Endothelial cell of umbilical vein (primary cell): ENCODE results near the gene CYP27C1. TPM values are rescaled to one million over a fixed set of nuclear protein-coding genes. Genes with fewer than 3 reads are reported as not detected.

Experiments used
- BruUV-seq: library from RNA; stranded (reverse); fragments of 400-500 nt; replicated peaks from 2 replicates; lab custom pipeline; 2021; lab: Mats Ljungman, UMichigan
- CTCF ChIA-PET: fragments of 300-600, 350-600 bp; sonication (Branson Sonifier 250); formaldehyde crosslinking; loops from one replicate; lab custom pipeline; 2021; ENCODE audit warnings: antibody characterized with exemption, inconsistent platforms; lab: Charles Lee
- POLR2A ChIA-PET: fragments of 300-600, 350-600 bp; sonication (Branson Sonifier 250); formaldehyde crosslinking; loops from one replicate; lab custom pipeline; 2021; ENCODE audit warnings: antibody characterized with exemption, inconsistent platforms; lab: Charles Lee
- DNase-seq: peaks from one replicate; pipeline ENCODE4 v3.0.0-alpha.2; 2011; ENCODE audit warnings: low read depth, low spot score
- FAIRE-seq: peaks from 2 replicates; lab custom pipeline; 2011; peaks lifted over from hg19 to GRCh38; lab: Jason Lieb, UNC
- H2AFZ ChIP-seq: 2 replicates; pipeline ENCODE4 v1.6.0; 2012; ENCODE audit warnings: low read depth, low read length, control low read depth, inconsistent platforms
- H3K27ac ChIP-seq: 2 replicates; pipeline ENCODE4 v1.5.1; 2011; ENCODE audit warnings: low read depth, mild to moderate bottlenecking, control low read depth, low read length, moderate library complexity; ENCODE audit not compliant: insufficient read depth
- H3K27me3 ChIP-seq, 2 experiments: 2 replicates each; pipeline versions ENCODE4 v1.6.0 to v1.6.1; 2011; ENCODE audit warnings: low read length in 2 of 2, mixed read lengths in 1 of 2; ENCODE audit not compliant: control insufficient read depth in 2 of 2, insufficient read depth in 2 of 2
- H3K36me3 ChIP-seq, 2 experiments: 2 replicates in 1 of 2; 3 replicates in 1 of 2; pipeline ENCODE4 v1.5.1; 2011; ENCODE audit warnings: low read length in 2 of 2, mild to moderate bottlenecking in 1 of 2, moderate library complexity in 1 of 2; ENCODE audit not compliant: control insufficient read depth in 2 of 2, insufficient read depth in 2 of 2; ENCODE audit errors: extremely low read depth in 1 of 2
- H3K4me1 ChIP-seq: 3 replicates; pipeline ENCODE4 v1.5.1; 2011; ENCODE audit warnings: mild to moderate bottlenecking, low read length; ENCODE audit not compliant: control insufficient read depth, insufficient read depth; ENCODE audit errors: extremely low read depth
- H3K4me2 ChIP-seq: 2 replicates; pipeline ENCODE4 v1.6.1; 2011; ENCODE audit warnings: low read length, control low read depth, mixed read lengths; ENCODE audit not compliant: insufficient read depth
- H3K4me3 ChIP-seq, 3 experiments: fragments of 200-600 bp in 1 of 3; sonication (generic), shearing (Covaris generic) in 1 of 3; replicated peaks in 1 of 3; 2 replicates each; pipeline ENCODE4 v1.5.1; 2011 to 2016; ENCODE audit warnings: control low read depth in 3 of 3, low read length in 3 of 3, mild to moderate bottlenecking in 2 of 3, inconsistent platforms in 1 of 3, low read depth in 1 of 3, moderate library complexity in 1 of 3; ENCODE audit not compliant: insufficient read depth in 1 of 3
- H3K79me2 ChIP-seq: 2 replicates; pipeline ENCODE4 v1.6.0; 2012; ENCODE audit warnings: low read length, inconsistent platforms; ENCODE audit not compliant: control insufficient read depth, insufficient read depth
- H3K9ac ChIP-seq: replicated peaks from 2 replicates; pipeline ENCODE3; 2011; ENCODE audit warnings: low read length, control low read depth; ENCODE audit not compliant: insufficient read depth; ENCODE audit errors: extremely low read depth
- H3K9me1 ChIP-seq: replicated peaks from 3 replicates; pipeline ENCODE4 v1.6.0; 2011; ENCODE audit warnings: mild to moderate bottlenecking, low read length; ENCODE audit not compliant: control insufficient read depth, insufficient read depth; ENCODE audit errors: extremely low read depth
- H3K9me3 ChIP-seq: replicated peaks from 2 replicates; pipeline ENCODE4 v1.5.1; 2012; ENCODE audit warnings: low read length, inconsistent platforms; ENCODE audit not compliant: control insufficient read depth, insufficient read depth
- H4K20me1 ChIP-seq: replicated peaks from 2 replicates; pipeline ENCODE3; 2011; ENCODE audit warnings: mild to moderate bottlenecking, low read length; ENCODE audit not compliant: control insufficient read depth, insufficient read depth; ENCODE audit errors: extremely low read depth
- EZH2 ChIP-seq: IDR thresholded peaks from 2 replicates; pipeline ENCODE4 v1.6.1; 2012; ENCODE audit warnings: borderline replicate concordance, low read depth, mild to moderate bottlenecking, moderate library complexity, low read length, inconsistent platforms; ENCODE audit not compliant: severe bottlenecking
- FOS ChIP-seq: IDR thresholded peaks from 2 replicates; pipeline ENCODE4 v1.6.1; 2011; ENCODE audit warnings: mild to moderate bottlenecking, low read length, moderate library complexity, borderline replicate concordance; ENCODE audit not compliant: insufficient read depth
- GATA2 ChIP-seq: IDR thresholded peaks from 2 replicates; pipeline ENCODE4 v1.7.0; 2011; ENCODE audit warnings: low read depth, mild to moderate bottlenecking, moderate library complexity, mixed read lengths, low read length; ENCODE audit not compliant: insufficient read length, insufficient read depth
- JUN ChIP-seq: IDR thresholded peaks from 2 replicates; pipeline ENCODE4 v1.6.1; 2011; ENCODE audit warnings: borderline replicate concordance, low read depth; ENCODE audit not compliant: insufficient read length, insufficient read depth
- MYC ChIP-seq: IDR thresholded peaks from one replicate; pipeline ENCODE4 v1.6.1; 2011; ENCODE audit warnings: mild to moderate bottlenecking, low read depth, low read length
- POLR2A ChIP-seq: IDR thresholded peaks from 2 replicates; pipeline ENCODE4 v1.6.1; 2012; ENCODE audit warnings: low read depth, mild to moderate bottlenecking, control low read depth, low read length
- dilution Hi-C: fragments of 300-500 bp; cut with MboI; formaldehyde crosslinking; loops from one replicate; pipeline ENCODE4 v1.15.0; 2019; ENCODE audit warnings: low sequenced_read_pairs; ENCODE audit not compliant: extremely low pct_ligation_motif_present
- intact Hi-C: fragments of 100-400 bp; cut with micrococcal nuclease; formaldehyde crosslinking; loops from one replicate; pipeline ENCODE4 v1.10.0; 2022
- polyA plus RNA-seq, 4 experiments: library from polyadenylated mRNA; depleted of rRNA in 3 of 4; stranded (reverse) in 3 of 4; unstranded in 1 of 4; fragments of >200 nt; gene quantifications; 2 replicates each; pipeline versions ENCODE4 v1.2.1 to v1.2.3, GENCODE V29; 2011 to 2012; ENCODE audit warnings: missing spikeins in 1 of 4
- total RNA-seq: library from RNA; stranded (reverse); gene quantifications from 2 replicates; pipeline ENCODE4 v1.2.3, GENCODE V29; 2021
- TF ChIP-seq, protein P1 (sequence below), 2 donors: IDR thresholded peaks; 1 replicate in 1 of 2; 2 replicates in 1 of 2; pipeline ENCODE4 v1.5.1; 2011; ENCODE audit warnings: low read length in 2 of 2, mild to moderate bottlenecking in 2 of 2, moderate library complexity in 2 of 2, control low read depth in 1 of 2, inconsistent platforms in 1 of 2, low read depth in 1 of 2; ENCODE audit not compliant: insufficient read depth in 1 of 2; ENCODE audit errors: extremely low read depth in 1 of 2

The CYP27C1 gene
- total and polyA plus RNA-seq, 2 donors (not counting 3 experiments of a cell fraction or from before 2014, with no cell fraction given), result not detected

DNA sequence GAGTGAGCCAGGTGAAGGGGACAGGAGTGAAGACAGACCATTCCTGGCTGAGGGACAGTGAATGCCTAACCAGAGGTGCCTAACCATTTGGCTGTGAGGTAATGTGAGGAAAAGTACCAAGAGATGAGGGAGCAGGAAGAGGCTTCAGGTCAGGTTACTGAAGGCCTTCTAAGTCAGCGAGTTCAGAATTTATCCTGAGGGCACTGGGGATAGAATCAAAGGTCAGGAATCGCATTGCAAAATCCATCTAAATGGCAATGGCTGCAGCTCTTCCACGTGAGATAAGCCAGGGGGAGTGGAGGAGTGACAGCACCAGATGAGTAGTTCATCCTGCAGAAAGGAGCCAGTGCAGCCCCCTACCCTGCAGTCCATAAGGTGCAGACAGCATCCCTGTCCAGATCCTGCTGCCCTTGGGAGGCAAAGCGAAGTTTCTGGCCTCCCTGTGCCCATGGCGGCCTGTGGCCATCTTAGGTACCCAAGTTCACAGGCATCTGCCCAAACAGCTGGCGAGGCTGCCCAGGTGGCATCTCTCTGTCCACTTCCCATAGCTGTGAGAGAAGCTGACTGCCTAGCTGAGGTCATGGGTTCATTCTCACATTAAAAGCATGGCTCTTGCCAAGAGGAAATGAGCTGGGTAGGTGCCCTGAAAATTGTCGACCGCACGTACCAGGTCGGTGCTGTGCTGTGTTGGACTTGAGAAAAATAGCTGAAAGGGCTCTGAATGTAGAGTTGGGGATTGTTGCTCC, 49.5 kb downstream of the CYP27C1 start:
- Histone ChIP-seq H3K27ac (no peak overlapping the region), H3K79me2 (no peaks in the 10 kb centered on the region), H3K4me3 (no peak overlapping the region), H3K9ac (no peak overlapping the region), H3K4me2 (no peak overlapping the region), H3K9me3 (no peaks in the 10 kb centered on the region), H2AFZ (no peak overlapping the region), H3K9me1 (no peaks in the 10 kb centered on the region), H3K27me3 (no peaks in the 10 kb centered on the region), H4K20me1 (no peaks in the 10 kb centered on the region), H3K4me1 (no peaks in the 10 kb centered on the region), H3K36me3 (no peaks in the 10 kb centered on the region)
- intact Hi-C loops (loop anchor here (5.0 kb wide), 1 partner anchor 88 kb away; no protein-coding TSS in a partner anchor), dilution Hi-C loops (no loop called here)
- FAIRE-seq (no peak), DNase-seq (no peak)
- POLR2A ChIA-PET, result no interaction called here
- CTCF ChIA-PET, result interaction anchor here (11.6 kb wide), 1 partner anchor 100 kb away, joined by 106 read pairs; no protein-coding TSS in a partner anchor
- no TSS peak for BruUV-seq
- TF ChIP-seq, protein P1, sequence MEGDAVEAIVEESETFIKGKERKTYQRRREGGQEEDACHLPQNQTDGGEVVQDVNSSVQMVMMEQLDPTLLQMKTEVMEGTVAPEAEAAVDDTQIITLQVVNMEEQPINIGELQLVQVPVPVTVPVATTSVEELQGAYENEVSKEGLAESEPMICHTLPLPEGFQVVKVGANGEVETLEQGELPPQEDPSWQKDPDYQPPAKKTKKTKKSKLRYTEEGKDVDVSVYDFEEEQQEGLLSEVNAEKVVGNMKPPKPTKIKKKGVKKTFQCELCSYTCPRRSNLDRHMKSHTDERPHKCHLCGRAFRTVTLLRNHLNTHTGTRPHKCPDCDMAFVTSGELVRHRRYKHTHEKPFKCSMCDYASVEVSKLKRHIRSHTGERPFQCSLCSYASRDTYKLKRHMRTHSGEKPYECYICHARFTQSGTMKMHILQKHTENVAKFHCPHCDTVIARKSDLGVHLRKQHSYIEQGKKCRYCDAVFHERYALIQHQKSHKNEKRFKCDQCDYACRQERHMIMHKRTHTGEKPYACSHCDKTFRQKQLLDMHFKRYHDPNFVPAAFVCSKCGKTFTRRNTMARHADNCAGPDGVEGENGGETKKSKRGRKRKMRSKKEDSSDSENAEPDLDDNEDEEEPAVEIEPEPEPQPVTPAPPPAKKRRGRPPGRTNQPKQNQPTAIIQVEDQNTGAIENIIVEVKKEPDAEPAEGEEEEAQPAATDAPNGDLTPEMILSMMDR (IDR thresholded peaks at IDR 0.05; ENCODE audit: extremely low read depth in 1 of 2, insufficient read depth in 1 of 2, low read depth in 1 of 2, low read length in 2 of 2), result no peak
- no peak for TF ChIP-seq POLR2A
- TF ChIP-seq JUN, result no peak
- no peak for TF ChIP-seq GATA2
- TF ChIP-seq MYC, result no peak

GRCh38 chr2:127170021-127170420, 50.1 kb downstream of the CYP27C1 start:
- H3K79me2 ChIP-seq, result no peaks in the 10 kb centered on the region
- no peaks in the 10 kb centered on the region for H3K4me1 ChIP-seq
- dilution Hi-C loops, result no loop called here
- ChIA-PET POLR2A (no interaction called here), CTCF (interaction anchor here (11.6 kb wide), 1 partner anchor 100 kb away, joined by 106 read pairs; no protein-coding TSS in a partner anchor)
- no peaks in the 10 kb centered on the region for H3K36me3 ChIP-seq
- intact Hi-C loops, result loop anchor here (5.0 kb wide), 1 partner anchor 88 kb away; no protein-coding TSS in a partner anchor
- no peak overlapping the region for H2AFZ ChIP-seq
- no peaks in the 10 kb centered on the region for H3K9me1 ChIP-seq
- H3K9me3 ChIP-seq, result no peaks in the 10 kb centered on the region
- FAIRE-seq (no peak), DNase-seq (no peak)
- no TSS peak for BruUV-seq
- no peaks in the 10 kb centered on the region for H4K20me1 ChIP-seq
- no peak overlapping the region for H3K9ac ChIP-seq
- no peak overlapping the region for H3K4me3 ChIP-seq
- no peaks in the 10 kb centered on the region for H3K27me3 ChIP-seq
- no peak overlapping the region for H3K4me2 ChIP-seq
- TF ChIP-seq GATA2 (no peak), EZH2 (no peak), FOS (no peak), JUN (no peak)
- TF ChIP-seq, protein P1 (IDR thresholded peaks at IDR 0.05; ENCODE audit: extremely low read depth in 1 of 2, insufficient read depth in 1 of 2, low read depth in 1 of 2, low read length in 2 of 2), result no peak
- H3K27ac ChIP-seq, result no peak overlapping the region
